NCI-H2081 (cell line): ENCODE results near the gene KRTAP10-1.
"Not testable (repeated sequence)": the region's sequence is repeated elsewhere in the genome, so short reads cannot be mapped to it uniquely, and the experiment has no call there.

ENCODE experiments used
- DNase-seq, 2 experiments: peaks; one replicate each; lab custom pipeline; 2025; lab: John Stamatoyannopoulos, UW

The KRTAP10-1 gene, protein sequence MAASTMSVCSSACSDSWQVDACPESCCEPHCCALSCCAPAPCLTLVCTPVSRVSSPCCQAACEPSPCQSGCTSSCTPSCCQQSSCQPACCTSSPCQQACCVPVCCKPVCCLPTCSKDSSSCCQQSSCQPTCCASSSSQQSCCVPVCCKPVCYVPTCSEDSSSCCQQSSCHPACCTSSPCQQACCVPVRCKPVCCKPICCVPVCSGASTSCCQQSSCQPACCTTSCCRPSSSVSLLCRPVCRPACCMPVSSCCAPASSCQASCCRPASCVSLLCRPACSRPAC

DNA sequence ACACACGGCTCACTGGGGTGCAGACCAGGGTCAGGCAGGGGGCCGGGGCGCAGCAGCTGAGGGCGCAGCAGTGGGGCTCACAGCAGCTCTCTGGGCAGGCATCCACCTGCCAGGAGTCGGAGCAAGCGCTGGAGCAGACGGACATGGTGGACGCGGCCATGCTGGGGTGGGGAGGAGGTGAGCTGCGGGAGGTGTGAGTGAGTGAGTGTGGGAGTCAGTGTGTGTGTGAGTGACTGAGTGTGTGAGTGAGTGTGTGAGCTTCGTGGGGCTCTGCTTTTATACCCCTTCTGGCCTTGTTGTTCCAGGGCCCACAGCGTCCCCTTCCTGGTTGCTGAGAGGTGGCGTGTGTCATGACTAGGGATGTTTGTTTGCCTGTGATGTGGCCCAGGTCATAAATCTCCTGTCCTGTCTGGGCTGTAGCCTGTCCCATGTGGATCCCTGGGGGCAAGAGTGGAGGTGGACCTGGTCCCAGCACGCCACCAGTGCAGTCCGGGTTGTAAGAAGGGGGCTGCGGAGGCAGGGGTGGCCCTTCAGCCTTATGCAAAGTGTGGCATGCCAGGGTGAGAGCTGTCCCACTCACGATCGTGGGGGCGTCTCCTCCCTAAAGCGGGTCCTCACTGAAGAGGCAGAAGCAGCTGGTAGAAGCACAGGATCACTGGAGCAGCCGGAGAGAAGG lies at the start of gene KRTAP10-1:
Gene KRTAP10-1 (minus strand): TSS at position 205 of the 676 bp plus-strand sequence. CDS start 45 bp downstream, at position 160.
- no peak for DNase-seq

DNA sequence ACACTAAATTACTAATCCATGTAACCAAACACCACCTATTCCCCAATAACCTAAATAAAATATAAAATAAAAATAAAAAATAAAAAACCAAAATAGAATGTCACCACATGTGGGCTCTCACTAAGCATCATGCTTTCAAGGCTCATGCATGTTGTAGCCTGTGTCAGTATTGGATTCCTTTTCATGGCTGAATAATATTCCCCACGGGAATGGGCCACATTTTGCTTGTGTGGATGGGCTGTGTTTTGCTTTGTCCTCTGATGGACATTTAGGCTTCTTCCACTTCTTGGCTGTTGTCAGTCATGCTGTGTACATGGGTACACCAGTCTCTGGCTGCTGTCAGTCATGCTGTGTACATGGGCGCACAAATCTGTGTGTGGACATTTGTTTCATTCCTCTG lies 49.1 kb upstream of the KRTAP10-1 start:
- no peak for DNase-seq

DNA sequence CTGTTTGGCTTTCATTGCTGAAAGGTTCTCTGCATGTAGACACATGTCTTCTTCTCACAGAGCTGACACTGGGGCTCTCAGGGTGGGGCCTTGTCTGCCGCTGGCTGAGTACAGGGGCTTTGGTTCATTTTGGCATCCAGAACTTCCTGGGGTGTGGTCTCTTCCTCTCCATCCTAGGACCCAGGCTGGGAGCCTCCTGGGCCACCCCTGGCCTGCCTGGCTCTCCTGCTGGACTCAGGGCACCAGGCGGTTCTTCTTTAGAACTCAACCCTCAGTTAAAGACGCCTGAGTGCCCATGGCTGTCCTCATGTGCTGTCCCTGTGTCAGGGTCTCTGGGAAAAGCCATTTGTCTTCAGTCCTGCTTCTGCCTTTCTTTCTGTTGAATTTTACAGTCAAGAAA lies 45.9 kb upstream of the KRTAP10-1 start:
- no peak for DNase-seq

DNA sequence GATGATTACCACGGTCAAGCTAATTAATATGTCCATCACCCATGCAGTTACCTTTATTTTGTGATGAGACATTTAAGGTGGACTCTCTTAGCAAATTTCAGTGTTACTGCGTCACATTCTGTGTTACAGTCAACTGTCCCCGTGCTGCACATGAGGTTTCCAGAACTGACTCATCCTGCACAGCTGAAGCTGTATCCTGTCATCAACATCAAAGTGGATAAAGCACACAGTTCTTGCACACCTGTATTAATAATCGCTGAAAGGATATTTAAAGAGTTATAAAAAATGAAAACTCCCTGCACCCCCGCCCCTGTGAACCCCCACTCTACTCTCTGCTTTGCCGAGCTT lies 43.8 kb upstream of the KRTAP10-1 start:
- peak in 1 of 2 experiments; percentile 56 for DNase-seq

DNA sequence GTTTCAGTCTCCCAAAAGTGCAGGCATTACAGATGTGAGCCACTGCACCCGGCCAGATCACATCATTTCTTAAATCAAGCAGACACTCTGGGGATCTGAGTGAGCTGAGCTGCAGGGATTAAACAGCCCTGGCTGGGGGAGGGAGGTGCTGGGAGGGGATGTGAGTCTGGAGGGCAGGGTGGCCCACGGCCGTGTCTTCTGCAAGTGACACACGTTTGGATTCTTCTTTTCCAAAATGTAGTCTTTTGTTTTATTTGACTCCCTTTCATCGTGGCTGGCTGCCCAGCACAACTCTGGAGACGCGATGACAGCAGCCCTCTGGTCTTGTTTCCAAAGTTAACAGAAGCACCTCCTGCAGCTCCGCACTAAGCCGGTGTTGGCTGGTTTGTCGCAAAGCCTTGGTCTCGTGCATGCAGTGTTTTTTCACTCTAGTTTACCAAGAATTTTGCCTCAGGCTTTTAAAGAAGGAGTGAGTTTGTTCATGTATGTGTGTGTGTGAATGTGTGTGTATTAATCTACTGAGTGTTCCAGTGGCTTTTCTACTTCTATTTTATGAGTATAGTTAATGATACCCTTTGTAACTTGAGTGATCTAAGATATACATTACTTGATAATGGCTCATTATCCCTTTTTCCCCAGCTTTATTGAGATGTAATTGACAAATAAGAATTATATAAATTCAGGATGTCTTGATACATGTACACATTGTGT lies 43.2 kb upstream of the KRTAP10-1 start:
- peak in 1 of 2 experiments; percentile 55 for DNase-seq

DNA sequence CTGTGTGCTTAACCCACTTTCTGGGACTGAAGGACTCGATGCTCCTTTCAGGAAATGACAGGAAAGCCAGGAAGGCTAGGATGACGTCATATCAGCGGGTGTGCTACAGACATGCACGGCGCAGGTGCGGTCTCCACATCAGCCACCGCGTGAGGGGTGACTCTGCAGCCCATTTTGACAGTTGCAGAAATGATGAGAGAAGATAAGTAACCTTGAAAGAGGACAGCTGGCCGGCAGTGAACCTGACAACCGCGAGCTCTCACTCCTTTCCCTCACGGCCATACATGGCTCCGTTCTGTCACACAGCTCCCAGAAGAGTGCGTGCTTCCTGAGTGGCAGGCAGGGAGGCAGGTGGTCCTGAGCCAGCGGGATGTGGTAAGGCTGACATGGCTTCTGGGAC lies 42.1 kb upstream of the KRTAP10-1 start:
- DNase-seq, result no peak

DNA sequence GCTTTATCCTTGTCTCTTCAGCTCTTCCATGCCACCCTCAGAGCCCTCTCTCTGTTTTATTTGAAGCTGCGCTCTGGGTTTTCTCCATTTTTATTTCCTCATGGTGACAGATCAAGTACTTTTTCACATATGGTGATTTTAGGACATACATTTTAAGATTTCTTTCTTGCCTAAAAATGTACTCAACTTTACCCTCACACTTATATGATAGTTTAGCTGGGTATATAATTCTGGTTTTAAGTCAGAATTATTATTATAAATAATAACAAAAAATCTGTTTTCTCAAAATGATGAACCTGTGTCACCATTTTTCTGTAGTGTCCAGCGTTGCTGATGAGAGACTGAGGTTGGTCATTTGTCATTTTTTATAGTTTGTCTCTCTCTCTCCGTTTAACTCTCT lies 41.2 kb upstream of the KRTAP10-1 start:
- no peak for DNase-seq

DNA sequence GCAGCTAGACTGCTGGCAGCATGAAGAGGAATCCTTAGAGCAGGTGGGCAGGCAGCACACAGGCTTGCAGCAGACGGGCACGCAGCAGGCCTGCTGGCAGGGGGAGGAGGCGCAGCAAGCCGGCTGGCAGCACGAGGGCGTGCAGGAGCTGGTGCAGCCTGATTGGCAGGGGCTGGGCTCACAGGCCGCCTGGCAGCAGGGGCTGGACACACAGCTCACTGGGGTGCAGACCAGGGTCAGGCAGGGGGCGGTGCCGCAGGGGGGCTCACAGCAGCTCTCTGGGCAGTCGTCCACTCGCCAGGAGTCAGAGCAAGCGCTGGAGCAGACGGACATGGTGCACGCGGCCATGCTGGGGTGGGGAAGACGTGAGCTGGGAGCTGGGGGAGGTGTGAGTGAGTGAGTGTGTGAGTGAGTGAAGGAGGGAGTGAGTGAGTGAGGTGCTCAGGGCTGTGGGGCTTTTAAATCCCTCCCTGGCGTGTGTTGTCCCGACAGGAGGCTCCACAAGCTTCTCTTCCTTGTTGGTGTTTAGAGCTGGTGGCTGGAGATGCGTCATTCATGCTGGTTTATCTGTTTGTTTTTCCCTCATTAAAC lies 40.3 kb upstream of the KRTAP10-1 start, which contains the start of gene KRTAP10-5:
Gene KRTAP10-5 (minus strand): TSS at position 374 of the 591 bp plus-strand sequence. CDS start 26 bp downstream, at position 348.
- not testable (repeated sequence) for DNase-seq

DNA sequence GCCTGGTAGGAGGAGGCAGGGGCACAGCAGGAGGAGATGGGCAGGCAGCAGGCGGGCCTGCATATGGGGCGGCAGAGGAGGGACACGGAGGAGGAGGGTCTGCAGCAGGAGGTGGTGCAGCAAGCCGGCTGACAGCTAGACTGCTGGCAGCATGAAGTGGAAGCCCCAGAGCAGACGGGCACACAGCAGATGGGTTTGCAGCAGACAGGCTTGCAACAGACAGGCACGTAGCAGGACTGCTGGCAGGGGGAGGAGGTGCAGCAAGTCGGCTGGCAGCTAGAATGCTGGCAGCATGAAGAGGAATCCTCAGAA lies 39.8 kb upstream of the KRTAP10-1 start:
- DNase-seq, result no peak

DNA sequence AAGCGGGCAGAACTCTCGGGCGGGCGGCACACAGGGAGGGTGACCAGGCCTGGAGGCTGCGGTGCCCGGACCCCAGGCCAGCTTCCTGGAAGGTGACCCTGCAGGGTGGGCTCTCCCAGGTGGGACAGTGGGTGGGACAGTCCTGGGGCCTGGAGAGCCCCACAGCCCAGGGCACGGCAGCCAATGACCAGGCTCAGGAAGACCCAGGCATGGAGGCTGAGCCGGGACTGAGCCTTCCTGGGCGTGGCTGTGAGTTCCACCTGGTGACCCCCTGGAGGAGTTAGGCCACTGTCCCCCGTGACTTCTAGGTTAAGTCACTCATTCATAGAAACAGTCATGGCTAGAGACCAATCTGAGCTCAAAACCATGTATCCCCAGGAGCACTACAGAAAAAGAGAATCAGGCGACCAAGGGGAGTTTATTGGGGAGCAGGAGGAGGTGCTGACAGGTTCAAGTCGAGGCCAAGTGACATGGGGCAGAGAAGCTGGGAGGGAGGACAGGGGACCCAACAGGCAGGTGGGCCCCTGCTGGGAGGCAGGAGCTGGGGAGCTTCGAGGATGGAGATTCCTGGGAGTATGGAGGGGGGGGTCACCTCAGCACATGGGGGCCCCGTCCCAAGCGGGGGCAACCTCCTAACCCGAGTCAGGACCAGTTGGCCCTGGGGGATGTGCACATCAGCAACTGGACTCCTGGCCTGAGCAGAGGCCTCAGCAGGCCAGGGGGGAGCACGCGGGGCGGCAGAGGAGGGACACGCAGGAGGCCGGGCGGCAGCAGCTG lies 39.2 kb upstream of the KRTAP10-1 start:
- no peak for DNase-seq

DNA sequence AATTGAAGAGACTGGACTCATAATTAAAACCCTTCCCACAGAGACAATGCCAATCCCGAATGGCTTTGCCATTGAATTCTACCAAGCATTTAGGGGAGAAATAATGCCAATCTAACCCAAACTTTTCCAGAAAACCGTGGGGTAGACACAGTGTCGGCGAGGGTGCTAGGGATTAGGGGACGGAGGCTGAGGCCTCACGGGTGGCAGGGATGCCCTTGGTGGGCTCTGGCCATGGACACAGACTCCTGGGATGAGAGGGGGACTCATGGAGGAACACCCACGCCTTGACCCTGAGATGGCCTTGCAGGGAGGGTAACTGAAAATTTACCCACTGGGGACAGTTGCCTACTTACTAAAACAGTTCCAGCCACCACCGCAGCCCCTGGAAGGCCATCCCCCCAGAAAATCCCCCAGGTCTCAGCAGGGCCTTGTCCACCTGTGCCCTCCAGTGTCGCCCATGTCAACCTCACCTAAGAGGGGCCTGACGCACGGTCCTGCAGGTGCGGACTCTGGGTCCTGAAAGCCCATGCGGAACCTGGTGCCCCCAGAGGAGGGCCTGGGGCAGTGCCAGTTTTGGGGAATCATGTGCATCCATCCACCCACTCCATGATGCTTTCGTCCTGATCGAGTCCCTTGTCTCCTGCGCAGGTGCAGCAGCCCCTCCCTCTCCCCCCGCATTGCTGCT lies 38.5 kb upstream of the KRTAP10-1 start:
- no peak for DNase-seq

DNA sequence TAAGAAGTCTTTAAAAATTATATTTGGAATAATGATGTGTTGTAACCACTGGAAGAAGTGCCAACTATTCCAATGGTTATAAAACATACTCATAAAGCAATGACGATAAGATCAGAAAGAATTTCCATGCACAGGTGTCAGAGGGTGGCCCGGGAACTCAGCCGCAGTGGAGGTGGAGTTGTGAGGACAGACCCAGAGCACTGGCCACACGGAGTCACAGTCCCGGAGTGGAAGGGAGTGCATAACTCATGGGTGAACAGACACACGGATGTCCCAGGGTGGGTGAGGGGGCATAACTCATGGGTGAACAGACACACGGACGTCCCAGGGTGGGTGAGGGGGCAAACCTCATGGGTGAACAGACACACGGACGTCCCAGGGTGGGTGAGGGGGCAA lies 36.0 kb upstream of the KRTAP10-1 start:
- DNase-seq, result no peak

DNA sequence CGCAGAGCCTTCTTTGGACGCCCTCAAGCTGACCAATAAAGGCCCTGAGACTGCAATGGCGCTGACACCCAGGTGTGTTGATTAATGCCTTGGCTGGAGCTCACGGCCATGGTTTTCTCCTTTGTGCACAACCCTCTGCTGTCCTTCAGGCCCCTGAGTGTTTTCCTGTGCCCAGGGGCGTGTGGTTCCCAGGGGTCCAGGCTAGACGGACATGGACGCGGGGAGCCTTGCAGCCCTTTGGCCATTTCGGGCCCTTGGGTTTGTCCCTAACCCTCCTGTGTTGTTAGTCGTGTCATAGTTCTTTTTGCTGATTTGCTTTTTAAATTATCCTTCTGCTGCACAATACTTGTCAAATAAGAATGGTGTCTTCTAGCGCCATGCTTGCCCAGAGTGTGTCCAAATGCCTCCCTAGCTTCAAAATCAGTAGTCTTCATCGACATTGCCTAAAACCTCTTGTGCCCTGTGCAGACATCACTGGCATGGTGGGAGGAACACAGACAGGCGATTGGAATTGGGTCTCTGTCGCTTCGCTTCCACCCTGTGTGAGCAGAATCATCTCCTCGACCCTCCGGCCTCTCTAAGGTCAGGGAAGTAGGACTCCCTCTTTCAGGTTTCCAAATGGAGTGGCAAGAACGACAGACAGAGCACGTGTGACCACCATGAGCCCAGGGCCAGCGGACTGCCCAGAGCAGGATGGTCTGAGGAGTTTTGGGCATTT lies 35.5 kb upstream of the KRTAP10-1 start:
- DNase-seq, result no peak

DNA sequence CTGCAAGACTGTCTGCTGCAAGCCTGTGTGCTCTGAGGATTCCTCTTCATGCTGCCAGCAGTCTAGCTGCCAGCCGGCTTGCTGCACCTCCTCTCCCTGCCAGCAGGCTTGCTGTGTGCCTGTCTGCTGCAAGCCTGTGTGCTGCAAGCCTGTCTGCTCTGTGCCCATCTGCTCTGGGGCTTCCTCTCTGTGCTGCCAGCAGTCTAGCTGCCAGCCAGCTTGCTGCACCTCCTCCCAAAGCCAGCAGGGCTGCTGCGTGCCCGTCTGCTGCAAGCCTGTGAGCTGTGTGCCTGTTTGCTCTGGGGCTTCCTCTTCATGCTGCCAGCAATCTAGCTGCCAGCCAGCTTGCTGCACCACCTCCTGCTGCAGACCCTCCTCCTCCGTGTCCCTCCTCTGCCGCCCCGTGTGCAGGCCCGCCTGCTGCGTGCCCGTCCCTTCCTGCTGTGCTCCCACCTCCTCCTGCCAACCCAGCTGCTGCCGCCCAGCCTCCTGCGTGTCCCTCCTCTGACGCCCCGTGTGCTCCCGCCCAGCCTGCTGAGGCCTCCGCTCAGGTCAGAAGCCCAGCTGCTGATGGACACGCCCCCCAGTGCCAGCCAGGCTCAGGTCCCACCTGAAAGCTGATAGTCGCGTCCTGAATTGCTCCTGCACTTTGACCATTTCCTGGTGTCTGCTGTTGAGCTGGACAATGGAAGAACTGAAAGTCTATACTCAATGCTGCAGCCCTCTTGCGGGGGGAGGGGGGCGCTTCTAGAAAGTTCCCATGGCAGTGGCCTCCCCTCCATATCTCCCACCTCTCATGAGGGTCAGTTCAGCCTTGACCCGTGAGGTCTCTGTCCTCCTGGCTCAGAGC lies 34.7 kb upstream of the KRTAP10-1 start:
- no peak for DNase-seq

DNA sequence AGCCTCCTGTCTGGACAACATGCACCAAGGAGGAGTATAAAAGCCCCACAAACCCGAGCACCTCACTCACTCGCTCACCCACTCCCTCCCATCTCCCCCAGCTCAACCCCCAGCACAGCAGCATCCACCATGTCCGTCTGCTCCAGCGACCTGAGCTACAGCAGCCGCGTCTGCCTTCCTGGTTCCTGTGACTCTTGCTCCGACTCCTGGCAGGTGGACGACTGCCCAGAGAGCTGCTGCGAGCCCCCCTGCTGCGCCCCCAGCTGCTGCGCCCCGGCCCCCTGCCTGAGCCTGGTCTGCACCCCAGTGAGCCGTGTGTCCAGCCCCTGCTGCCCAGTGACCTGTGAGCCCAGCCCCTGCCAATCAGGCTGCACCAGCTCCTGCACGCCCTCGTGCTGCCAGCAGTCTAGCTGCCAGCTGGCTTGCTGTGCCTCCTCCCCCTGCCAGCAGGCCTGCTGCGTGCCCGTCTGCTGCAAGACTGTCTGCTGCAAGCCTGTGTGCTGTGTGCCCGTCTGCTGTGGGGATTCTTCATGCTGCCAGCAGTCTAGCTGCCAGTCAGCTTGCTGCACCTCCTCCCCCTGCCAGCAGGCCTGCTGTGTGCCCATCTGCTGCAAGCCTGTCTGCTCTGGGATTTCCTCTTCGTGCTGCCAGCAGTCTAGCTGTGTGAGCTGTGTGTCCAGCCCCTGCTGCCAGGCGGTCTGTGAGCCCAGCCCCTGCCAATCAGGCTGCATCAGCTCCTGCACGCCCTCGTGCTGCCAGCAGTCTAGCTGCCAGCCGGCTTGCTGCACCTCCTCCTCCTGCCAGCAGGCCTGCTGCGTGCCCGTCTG lies 33.8 kb upstream of the KRTAP10-1 start, which contains the start of gene KRTAP10-4:
Gene KRTAP10-4 (plus strand): TSS at position 100 of the 827 bp plus-strand sequence. CDS start 30 bp downstream, at position 130.
- peak in 1 of 2 experiments; percentile 32 for DNase-seq

DNA sequence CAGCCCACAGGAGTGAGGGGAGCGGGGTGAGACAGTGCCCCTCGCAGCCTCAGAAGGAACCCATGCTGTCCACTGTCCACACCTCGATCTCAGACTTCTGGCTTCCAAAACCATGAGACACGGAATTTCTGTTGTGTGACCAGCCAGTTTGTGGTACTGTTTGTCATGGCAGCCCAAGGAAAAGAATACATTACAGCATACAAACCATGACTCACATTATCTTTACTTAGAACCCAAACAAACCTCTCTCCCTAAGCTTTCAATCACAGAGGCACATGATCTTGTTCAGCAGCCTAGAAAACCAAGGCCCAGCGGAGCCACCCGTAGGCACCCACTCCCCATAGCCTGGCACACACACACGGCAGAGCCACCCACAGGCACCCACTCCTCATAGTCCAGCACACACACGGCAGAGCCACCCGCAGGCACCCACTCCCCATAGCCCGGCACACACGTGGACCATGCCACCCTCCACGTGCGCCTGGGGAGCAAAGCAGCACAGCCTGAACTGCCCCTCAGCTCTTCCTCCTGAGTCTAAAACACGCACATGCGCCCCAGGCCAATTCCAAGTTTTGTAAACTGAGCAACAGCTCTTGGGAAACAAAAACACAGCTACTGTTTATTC lies 33.1 kb upstream of the KRTAP10-1 start:
- DNase-seq, result no peak

DNA sequence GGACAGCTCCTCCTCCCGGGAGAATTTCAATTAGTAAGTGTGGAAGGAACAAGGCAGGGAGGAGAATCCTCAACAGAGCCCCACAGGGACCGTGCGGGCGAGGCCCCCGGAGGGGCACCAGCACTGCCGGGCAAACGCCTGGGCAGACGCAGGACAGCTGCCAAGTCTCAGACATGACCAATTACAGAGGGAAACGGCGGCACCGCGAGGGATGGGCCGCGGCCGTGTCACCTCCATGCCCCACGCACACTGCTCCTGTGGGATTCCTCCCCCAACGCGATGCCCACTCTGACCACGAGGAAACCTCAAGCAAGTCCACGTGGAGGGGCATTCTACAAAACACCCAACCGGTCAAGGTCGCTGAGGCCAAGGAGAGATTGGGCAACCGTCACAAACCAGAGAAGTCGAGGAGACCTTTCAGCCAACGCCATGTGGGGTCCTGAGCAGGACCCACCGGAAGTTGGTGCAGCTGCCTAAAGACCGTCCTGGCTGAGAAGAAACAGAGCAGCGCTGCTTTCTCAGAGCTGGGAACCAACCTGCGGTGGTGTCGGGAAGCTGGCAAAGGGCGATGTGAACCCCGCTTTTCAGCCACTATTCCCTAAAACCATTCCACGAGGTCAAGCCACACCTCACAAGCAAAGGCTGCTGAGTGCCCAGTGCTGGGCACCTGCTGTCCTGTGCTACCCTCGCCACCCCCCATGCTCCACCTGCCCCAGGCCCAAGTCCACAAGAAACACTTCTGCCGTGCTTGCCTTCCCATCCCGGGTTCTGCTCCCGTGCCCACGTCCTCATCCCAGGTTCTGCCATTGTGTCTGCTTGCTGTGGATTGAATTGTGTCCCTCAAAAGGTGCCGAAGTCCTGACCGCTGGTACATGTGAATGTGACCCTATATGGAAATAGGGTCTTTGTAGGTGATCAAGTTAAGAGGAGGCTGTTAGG lies 32.1 kb upstream of the KRTAP10-1 start:
- DNase-seq, result no peak
